Neural cell (in vitro differentiated cells): ENCODE results near the gene RBM20. TPM values are rescaled to one million over a fixed set of nuclear protein-coding genes. Genes with fewer than 3 reads are reported as not detected.

Experiments used
- H2AFZ ChIP-seq: fragments of 200-600, 300-800 bp; sonication (generic), shearing (Covaris generic); 2 replicates; pipeline ENCODE4 v1.6.0; 2014; ENCODE audit warnings: low read depth, mild to moderate bottlenecking, antibody characterized with exemption, low read length, moderate library complexity
- H3F3A ChIP-seq: fragments of 200-600 bp; shearing (Covaris generic); 2 replicates; pipeline ENCODE4 v1.6.1; 2016; ENCODE audit warnings: mild to moderate bottlenecking, moderate library complexity, mixed read lengths, antibody characterized with exemption, low read length; ENCODE audit not compliant: insufficient read depth, poor library complexity, severe bottlenecking
- H3K27ac ChIP-seq: fragments of 200-600, 300-800 bp; sonication (generic), shearing (Covaris generic); 2 replicates; pipeline ENCODE4 v1.5.1; 2014; ENCODE audit warnings: mild to moderate bottlenecking, low read length, moderate library complexity
- H3K27me3 ChIP-seq: fragments of 300-800, 200-600 bp; sonication (generic), shearing (Covaris generic); 2 replicates; pipeline ENCODE4 v1.6.0; 2014; ENCODE audit warnings: mild to moderate bottlenecking, low read depth, low read length, moderate library complexity; ENCODE audit not compliant: insufficient read depth
- H3K36me3 ChIP-seq: fragments of 300-800, 200-600 bp; sonication (generic), shearing (Covaris generic); 2 replicates; pipeline ENCODE4 v1.5.1; 2014; ENCODE audit warnings: mild to moderate bottlenecking, antibody characterized with exemption, low read length, moderate library complexity; ENCODE audit not compliant: insufficient read depth
- H3K4me2 ChIP-seq: fragments of 300-800, 200-600 bp; sonication (generic), shearing (Covaris generic); 2 replicates; pipeline ENCODE4 v1.6.0; 2014; ENCODE audit warnings: mild to moderate bottlenecking, low read length
- H3K4me3 ChIP-seq: fragments of 300-800, 200-600 bp; sonication (generic), shearing (Covaris generic); 2 replicates; pipeline ENCODE4 v1.5.1; 2014; ENCODE audit warnings: mild to moderate bottlenecking, low read length, moderate library complexity
- H3K79me2 ChIP-seq: fragments of 200-600 bp; shearing (Covaris generic); replicated peaks from 2 replicates; pipeline ENCODE4 v1.6.0; 2014; ENCODE audit warnings: mild to moderate bottlenecking, low read length, moderate library complexity; ENCODE audit not compliant: insufficient read depth
- H3K9ac ChIP-seq: fragments of 300-800, 200-600 bp; sonication (generic), shearing (Covaris generic); 2 replicates; pipeline ENCODE4 v1.6.1; 2016; ENCODE audit warnings: mild to moderate bottlenecking, low read length, mixed read lengths
- H3K9me2 ChIP-seq: fragments of 200-600 bp; shearing (Covaris generic); 2 replicates; pipeline ENCODE4 v1.6.1; 2016; ENCODE audit warnings: mild to moderate bottlenecking, low read length, mixed read lengths; ENCODE audit not compliant: insufficient read depth
- H3K9me3 ChIP-seq: fragments of 200-600, 300-800 bp; sonication (generic), shearing (Covaris generic); 2 replicates; pipeline ENCODE4 v1.6.1; 2016; ENCODE audit warnings: mild to moderate bottlenecking, mixed run types, low read length, moderate library complexity, mixed read lengths
- H4K20me1 ChIP-seq: fragments of 200-600 bp; shearing (Covaris generic); 2 replicates; pipeline ENCODE4 v1.6.1; 2016; ENCODE audit warnings: mild to moderate bottlenecking, mixed run types; ENCODE audit not compliant: insufficient read depth
- CTCF ChIP-seq: fragments of 450-650 bp; IDR thresholded peaks from 2 replicates; pipeline ENCODE4 v1.5.1; 2014; ENCODE audit warnings: antibody characterized with exemption, mild to moderate bottlenecking, moderate library complexity; ENCODE audit not compliant: poor library complexity, severe bottlenecking
- EP300 ChIP-seq: fragments of 450-650 bp; conservative IDR thresholded peaks from 2 replicates; pipeline ENCODE4 v1.6.1; 2014; ENCODE audit warnings: antibody characterized with exemption, mild to moderate bottlenecking, moderate library complexity; ENCODE audit not compliant: poor library complexity, severe bottlenecking
- EZH2 ChIP-seq: fragments of 200-600, 300-800 bp; shearing (Covaris generic), sonication (generic); IDR thresholded peaks from 2 replicates; pipeline ENCODE4 v1.6.1; 2014; ENCODE audit warnings: antibody characterized with exemption, low read length, borderline replicate concordance, mild to moderate bottlenecking; ENCODE audit not compliant: insufficient read depth, poor library complexity, severe bottlenecking
- MXI1 ChIP-seq: fragments of 450-650 bp; conservative IDR thresholded peaks from 2 replicates; pipeline ENCODE4 v1.6.1; 2014; ENCODE audit warnings: antibody characterized with exemption, mild to moderate bottlenecking; ENCODE audit not compliant: poor library complexity, severe bottlenecking
- POLR2AphosphoS5 ChIP-seq: IDR thresholded peaks from 2 replicates; pipeline ENCODE4 v1.6.1; 2012
- RAD21 ChIP-seq: fragments of 450-650 bp; conservative IDR thresholded peaks from 2 replicates; pipeline ENCODE4 v1.6.1; 2014; ENCODE audit warnings: antibody characterized with exemption, mild to moderate bottlenecking, moderate library complexity
- REST ChIP-seq: IDR thresholded peaks from 2 replicates; pipeline ENCODE4 v1.6.1; 2012; ENCODE audit warnings: borderline replicate concordance
- SMC3 ChIP-seq: fragments of 450-650 bp; conservative IDR thresholded peaks from 2 replicates; pipeline ENCODE4 v1.6.1; 2014; ENCODE audit warnings: antibody characterized with exemption, mild to moderate bottlenecking, moderate library complexity; ENCODE audit not compliant: poor library complexity
- TAF1 ChIP-seq: IDR thresholded peaks from 2 replicates; pipeline ENCODE4 v1.6.1; 2012; ENCODE audit warnings: low read depth
- polyA plus RNA-seq: library from polyadenylated mRNA; depleted of rRNA; stranded (reverse); fragments of >200 nt; gene quantifications from 2 replicates; pipeline ENCODE4 v1.2.3, GENCODE V29; 2014

Gene RBM20
- polyA plus RNA-seq, 1 donor from 2014 or later: 0.07 TPM

- H3F3A ChIP-seq: no peaks in the 10 kb centered on the region
Measured at GRCh38 chr10:110681023-110681681, 37.0 kb downstream of the RBM20 start.

GRCh38 chr10:110682348-110682747 is 38.2 kb downstream of the RBM20 start:
- TF ChIP-seq POLR2AphosphoS5 (no peak), RAD21 (no peak), EZH2 (no peak), TAF1 (no peak), CTCF (no peak), MXI1 (no peak), SMC3 (no peak)
- Histone ChIP-seq H3K4me3 (no peak overlapping the region), H3F3A (no peaks in the 10 kb centered on the region), H4K20me1 (no peaks in the 10 kb centered on the region), H3K9me2 (no peaks in the 10 kb centered on the region), H3K27me3 (no peaks in the 10 kb centered on the region), H3K4me2 (no peak overlapping the region), H3K9me3 (no peaks in the 10 kb centered on the region), H3K27ac (no peak overlapping the region), H2AFZ (no peak overlapping the region), H3K36me3 (no peaks in the 10 kb centered on the region), H3K79me2 (no peaks in the 10 kb centered on the region), H3K9ac (no peak overlapping the region)

More at GRCh38 chr10:110681023-110681681, 37.0 kb downstream of the RBM20 start:
- no peaks in the 10 kb centered on the region for H3K9me2 ChIP-seq
- no peak overlapping the region for H2AFZ ChIP-seq
- H3K27ac ChIP-seq: no peak overlapping the region
- no peaks in the 10 kb centered on the region for H3K79me2 ChIP-seq
- H3K9me3 ChIP-seq: no peaks in the 10 kb centered on the region
- no peak overlapping the region for H3K4me2 ChIP-seq
- no peak overlapping the region for H3K4me3 ChIP-seq
- no peaks in the 10 kb centered on the region for H4K20me1 ChIP-seq
- TF ChIP-seq EZH2 (no peak), TAF1 (no peak), MXI1 (no peak), SMC3 (peak; percentile 48), RAD21 (peak; percentile 23), REST (no peak), CTCF (peak; percentile 43), EP300 (no peak), POLR2AphosphoS5 (no peak)
- no peak overlapping the region for H3K9ac ChIP-seq
- H3K27me3 ChIP-seq: no peaks in the 10 kb centered on the region
- no peaks in the 10 kb centered on the region for H3K36me3 ChIP-seq
